CD4-positive, alpha-beta T cell treated with Interferon gamma for 1 hour (primary cell): ENCODE results near the gene VIM.

Experiments used
- DNase-seq: peaks from one replicate; pipeline ENCODE4 v3.0.0-alpha.2; 2020

The VIM gene

GRCh38 chr10:17210361-17210760 is 17.7 kb upstream of the VIM start:
- DNase-seq = no peak

- DNase-seq = peak; percentile 16
These were observed 15.2 kb upstream of the VIM start for GRCh38 chr10:17212802-17213221.

GRCh38 chr10:17213646-17214349 is 14.2 kb upstream of the VIM start:
- no peak for DNase-seq

- DNase-seq = no peak
These were observed 13.5 kb upstream of the VIM start for GRCh38 chr10:17214526-17214925.

GRCh38 chr10:17214971-17215781 is 12.9 kb upstream of the VIM start:
- no peak for DNase-seq

GRCh38 chr10:17215782-17216122 is 12.3 kb upstream of the VIM start:
- no peak for DNase-seq

GRCh38 chr10:17216217-17216900 is 11.7 kb upstream of the VIM start:
- peak; percentile 60 for DNase-seq

GRCh38 chr10:17216901-17217395 is 11.1 kb upstream of the VIM start:
- peak; percentile 23 for DNase-seq

- DNase-seq = no peak
These were observed 10.3 kb upstream of the VIM start for GRCh38 chr10:17217631-17218232.

- no peak for DNase-seq
These were observed 9.0 kb upstream of the VIM start for GRCh38 chr10:17219024-17219423.

GRCh38 chr10:17220652-17221100 is 7.4 kb upstream of the VIM start:
- DNase-seq = no peak

GRCh38 chr10:17222329-17222728 is 5.7 kb upstream of the VIM start:
- DNase-seq = no peak

GRCh38 chr10:17225808-17226207 is 2.2 kb upstream of the VIM start:
- no peak for DNase-seq

GRCh38 chr10:17226891-17227303 is 1.1 kb upstream of the VIM start:
- no peak for DNase-seq

GRCh38 chr10:17227367-17228090 is 512 bp upstream of the VIM start:
- no peak for DNase-seq

GRCh38 chr10:17229016-17229716 is 1.1 kb downstream of the VIM start:
- peak; percentile 88 for DNase-seq

- no peak for DNase-seq
These were observed 1.6 kb downstream of the VIM start for GRCh38 chr10:17229717-17229966.

- DNase-seq = peak; percentile 89
These were observed 2.1 kb downstream of the VIM start for GRCh38 chr10:17229967-17230682.

GRCh38 chr10:17231788-17232187 is 3.7 kb downstream of the VIM start:
- DNase-seq = no peak

- no peak for DNase-seq
These were observed 4.4 kb downstream of the VIM start for GRCh38 chr10:17232276-17232960.
